Suppressor macrophage treated with lipopolysaccharide for 4 hours (primary cell): Measurements from ENCODE around the gene NDUFAF5.

Experiments used
- DNase-seq: peaks from one replicate; pipeline ENCODE4 v3.0.0-alpha.2; 2020

NDUFAF5 gene

GRCh38 chr20:13825465-13825864, 40.6 kb downstream of the NDUFAF5 start:
- DNase-seq = no peak

DNA sequence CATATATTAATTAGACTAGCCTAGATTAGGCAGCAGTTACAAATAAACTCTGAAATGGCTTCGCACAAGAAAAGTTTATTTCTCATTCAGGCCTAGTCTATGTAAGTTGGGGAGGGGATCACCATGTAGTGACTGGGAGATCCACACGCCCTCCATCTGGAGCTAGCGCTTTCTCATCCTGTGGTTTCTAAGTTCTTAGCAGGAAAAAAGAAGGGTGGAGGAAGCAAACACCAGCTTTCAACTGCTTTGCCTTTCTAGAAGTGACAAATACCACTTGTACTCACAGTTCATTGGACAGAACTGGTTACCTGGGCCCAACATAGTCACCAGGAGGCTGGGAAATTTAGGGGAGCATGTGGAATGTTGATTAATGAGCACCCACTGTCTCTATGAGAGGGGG, 46.6 kb downstream of the NDUFAF5 start:
- no peak for DNase-seq

GRCh38 chr20:13838664-13839063, 53.8 kb downstream of the NDUFAF5 start:
- no peak for DNase-seq

DNA sequence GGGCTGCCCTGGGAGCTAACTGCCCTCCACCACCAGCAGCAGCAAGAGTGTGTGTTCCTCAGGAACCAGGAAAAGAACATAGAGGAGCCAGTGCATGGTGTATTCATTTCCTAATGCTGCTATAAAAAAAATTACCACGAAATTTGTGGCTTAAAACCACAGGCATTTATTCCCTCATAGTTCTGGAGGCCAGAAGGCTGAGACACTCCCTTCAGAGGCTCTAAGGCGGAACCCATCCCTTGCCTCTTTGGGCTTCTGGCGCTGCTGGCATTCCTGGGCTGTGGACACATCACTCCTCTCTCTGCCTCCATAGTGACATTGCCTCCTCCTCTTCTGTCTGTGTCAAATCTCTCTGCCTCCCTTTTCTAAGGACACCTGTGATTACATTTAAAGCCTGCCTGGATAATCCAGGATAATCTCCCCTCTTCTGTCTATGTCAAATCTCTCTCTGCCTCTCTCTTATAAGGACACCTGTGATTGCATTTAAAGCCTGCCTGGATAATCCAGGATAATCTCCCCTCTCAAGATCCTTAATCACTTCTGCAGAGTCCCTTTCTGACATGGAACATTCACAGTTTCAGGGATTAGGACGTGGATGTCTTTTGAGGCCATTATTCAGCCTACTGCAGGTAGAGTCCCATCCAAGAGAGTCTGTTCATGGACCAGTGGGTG, 54.7 kb downstream of the NDUFAF5 start:
- DNase-seq = no peak

- no peak for DNase-seq
These were observed 55.3 kb downstream of the NDUFAF5 start for GRCh38 chr20:13840093-13840465.

DNA sequence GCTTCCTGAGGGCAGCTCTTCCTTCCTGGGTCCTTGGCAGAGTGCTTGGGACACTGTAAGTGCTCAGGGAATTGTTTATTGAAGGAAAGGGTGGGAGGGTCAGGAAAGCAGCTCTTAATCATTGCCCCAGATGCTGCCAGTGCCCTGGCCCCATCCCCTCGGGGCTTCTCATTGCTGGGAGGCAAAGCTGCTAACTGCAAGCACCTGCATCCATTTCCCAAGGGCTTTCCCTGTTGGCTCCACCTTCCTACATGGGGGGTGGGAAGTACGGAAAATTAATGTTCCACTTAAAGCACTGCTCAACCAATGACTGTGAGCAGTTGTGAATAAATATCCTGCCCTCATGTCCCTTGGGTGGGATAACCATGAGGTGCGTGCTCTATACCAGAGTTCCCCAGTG, 56.4 kb downstream of the NDUFAF5 start:
- DNase-seq = no peak

DNA sequence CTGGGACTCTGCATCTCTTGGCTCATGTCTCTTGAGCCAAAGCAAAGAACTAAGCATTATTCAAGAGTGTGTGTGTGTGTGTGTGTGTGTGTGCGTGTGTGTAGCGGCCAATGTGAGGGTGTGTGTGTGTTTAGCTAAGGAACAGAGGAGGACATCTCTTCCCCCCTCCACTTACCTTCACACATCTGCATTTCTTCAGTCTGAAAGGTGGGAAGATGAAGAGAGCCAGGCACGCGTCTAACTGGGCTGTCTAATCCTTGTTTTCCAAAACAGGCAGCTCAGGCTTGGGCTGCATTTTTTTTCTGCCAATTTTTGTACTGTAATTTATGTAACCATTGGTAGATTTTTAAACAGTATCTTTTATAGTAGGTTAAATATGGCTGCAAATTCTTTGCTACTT, 59.5 kb downstream of the NDUFAF5 start:
- DNase-seq = no peak

GRCh38 chr20:13851279-13851678, 66.5 kb downstream of the NDUFAF5 start:
- DNase-seq = no peak

DNA sequence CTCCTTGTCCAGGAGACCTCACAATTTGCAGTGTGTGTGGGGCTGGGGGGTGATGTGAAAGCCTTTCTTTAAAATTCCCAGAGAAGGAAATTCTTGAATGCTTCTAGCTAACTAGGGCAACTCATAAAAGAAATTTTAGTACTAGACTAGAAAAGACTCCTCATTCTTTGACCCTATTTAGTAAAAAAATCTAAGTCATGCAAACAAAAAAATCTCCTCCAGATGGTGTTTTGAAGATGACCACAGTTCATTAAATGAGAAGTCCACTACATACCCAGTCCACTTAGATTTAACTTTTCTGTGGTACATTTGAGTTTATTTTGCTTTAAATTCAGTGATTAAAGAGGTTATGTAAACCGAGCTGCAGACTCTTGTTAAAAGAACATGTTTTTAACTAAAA, 67.5 kb downstream of the NDUFAF5 start:
- DNase-seq = no peak

DNA sequence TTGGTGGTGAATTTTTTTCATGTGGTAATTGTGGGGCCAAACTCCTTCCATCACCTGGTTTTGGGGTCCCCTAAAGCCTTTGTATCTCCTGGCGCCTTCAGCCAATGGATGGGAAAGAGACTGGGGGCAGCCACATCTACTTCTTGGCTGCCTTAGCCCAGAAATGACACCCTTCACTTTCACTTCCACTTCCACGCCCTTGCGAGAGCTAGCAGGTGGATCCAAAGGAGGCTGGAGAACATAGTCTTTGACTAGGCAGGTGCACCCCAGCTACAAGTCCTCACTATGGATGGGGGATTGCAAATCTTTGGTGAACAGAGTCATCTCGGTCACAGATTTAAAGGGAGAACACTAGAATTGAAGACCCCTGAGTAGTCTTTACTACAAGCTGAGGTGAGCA, 70.8 kb downstream of the NDUFAF5 start:
- no peak for DNase-seq

DNA sequence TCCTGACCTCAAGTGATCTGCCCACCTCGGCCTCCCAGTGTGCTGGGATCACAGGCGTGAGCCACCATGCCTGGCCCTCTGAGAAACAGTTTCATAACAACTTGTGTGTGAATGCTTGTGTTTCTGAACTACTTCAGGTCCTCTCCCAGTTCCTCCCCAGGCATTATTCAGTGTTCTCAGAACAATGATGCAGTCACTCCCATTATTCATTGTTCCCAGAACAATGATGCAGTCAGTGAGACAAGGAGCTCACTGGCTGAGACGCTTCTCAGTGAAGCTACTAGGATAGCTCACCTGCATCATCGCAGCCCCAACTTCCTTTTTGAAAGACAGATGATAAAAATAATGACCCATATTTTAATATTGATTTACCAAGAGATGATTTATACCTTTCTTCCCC, 71.5 kb downstream of the NDUFAF5 start:
- DNase-seq = peak; percentile 33

GRCh38 chr20:13857304-13857703, 72.5 kb downstream of the NDUFAF5 start:
- peak; percentile 13 for DNase-seq

DNA sequence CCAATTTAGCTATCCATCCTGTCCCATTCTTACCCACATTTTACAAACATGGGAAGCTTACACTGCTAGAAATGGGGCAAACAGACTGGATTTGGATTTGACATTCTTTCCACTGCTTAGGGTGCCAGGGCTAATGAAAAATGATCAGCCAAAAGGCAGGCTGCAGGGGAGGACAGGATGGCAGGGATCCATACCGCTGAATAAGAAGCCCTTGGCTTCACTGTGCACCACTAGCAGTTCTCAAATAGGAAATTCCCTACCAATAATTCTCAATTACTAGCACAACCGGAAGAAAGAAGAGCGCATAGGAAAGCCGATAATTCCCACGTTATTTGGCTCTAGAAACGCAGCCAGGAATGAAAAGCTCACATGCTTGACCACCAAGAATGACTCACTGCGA, 73.1 kb downstream of the NDUFAF5 start:
- no peak for DNase-seq

GRCh38 chr20:13858439-13858838, 73.6 kb downstream of the NDUFAF5 start:
- peak; percentile 37 for DNase-seq

- DNase-seq = no peak
These were observed 74.0 kb downstream of the NDUFAF5 start for GRCh38 chr20:13858871-13859270.

DNA sequence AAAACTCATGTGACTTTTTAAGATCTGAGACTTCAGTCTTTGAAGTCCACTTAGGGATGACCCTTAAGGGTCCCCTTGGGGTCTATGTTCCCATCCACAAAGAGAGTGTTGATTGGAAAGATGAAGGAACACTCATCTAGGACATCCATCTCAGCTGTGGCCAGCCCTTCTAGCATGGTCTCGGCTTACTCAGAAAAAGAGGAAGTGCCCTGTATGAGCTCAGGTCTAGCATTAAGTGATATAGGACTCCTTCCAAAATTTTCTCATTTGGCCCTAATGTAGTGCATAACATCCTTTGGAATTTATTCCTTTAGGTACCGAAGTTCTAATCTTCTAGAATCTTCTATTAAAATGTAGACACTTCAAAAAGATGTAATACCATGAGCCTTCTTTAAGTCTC, 77.4 kb downstream of the NDUFAF5 start:
- peak; percentile 48 for DNase-seq

GRCh38 chr20:13863244-13863643, 78.4 kb downstream of the NDUFAF5 start:
- peak; percentile 75 for DNase-seq

GRCh38 chr20:13865156-13865555, 80.3 kb downstream of the NDUFAF5 start:
- no peak for DNase-seq

GRCh38 chr20:13865791-13866351, 81.0 kb downstream of the NDUFAF5 start:
- peak; percentile 37 for DNase-seq

GRCh38 chr20:13868331-13868730, 83.5 kb downstream of the NDUFAF5 start:
- DNase-seq = peak; percentile 82

DNA sequence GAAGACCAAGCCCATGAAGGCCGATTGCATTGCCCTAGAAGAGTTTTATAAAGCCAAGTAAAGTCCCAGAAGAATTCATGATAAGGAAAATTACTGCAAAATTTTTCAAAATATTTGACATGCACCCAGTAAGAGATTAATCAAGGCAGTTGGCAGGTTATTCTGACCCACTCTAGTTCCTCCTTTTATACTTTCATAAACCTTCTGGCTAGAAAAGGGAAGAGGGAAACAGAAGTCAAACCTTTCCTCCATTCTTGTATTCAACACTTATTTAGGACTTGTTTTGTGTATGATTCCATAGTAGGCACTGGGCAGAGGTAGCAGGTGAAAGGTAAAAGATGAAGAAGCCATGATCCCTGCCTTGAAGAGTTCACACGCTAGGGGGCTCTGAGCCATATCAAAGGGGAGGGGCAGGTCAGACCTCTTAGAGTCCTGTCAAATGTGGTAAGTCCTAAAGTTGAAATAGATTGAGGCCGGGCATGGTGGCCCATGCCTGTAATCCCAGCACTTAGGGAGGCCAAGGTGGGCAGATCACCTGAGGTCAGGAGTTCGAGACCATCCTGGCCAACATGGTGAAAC, 85.4 kb downstream of the NDUFAF5 start:
- DNase-seq = peak; percentile 21
